BLaER1 treated with 17β-estradiol and CSF1 and Interleukin-3, amounts not matched to agents 10 nM and 100 nM (cell line): Measurements from ENCODE around the gene LRRC3.
"Not testable (repeated sequence)": the region's sequence is repeated elsewhere in the genome, so short reads cannot be mapped to it uniquely, and the experiment has no call there.

Source experiments
- H3K27ac ChIP-seq, 11 experiments: shearing (Covaris generic); formaldehyde crosslinking; 2 replicates each; pipeline ENCODE4 v1.8.1; 2022
- H3K27me3 ChIP-seq, 11 experiments: shearing (Covaris generic); formaldehyde crosslinking; 2 replicates each; pipeline ENCODE4 v1.8.1; 2022
- H3K36me3 ChIP-seq, 11 experiments: shearing (Covaris generic); formaldehyde crosslinking; 2 replicates each; pipeline ENCODE4 v1.8.1; 2022
- H3K4me1 ChIP-seq, 10 experiments: shearing (Covaris generic); formaldehyde crosslinking; 2 replicates each; pipeline ENCODE4 v1.8.1; 2022
- H3K4me2 ChIP-seq, 11 experiments: shearing (Covaris generic); formaldehyde crosslinking; 2 replicates each; pipeline ENCODE4 v1.8.1; 2022
- H3K4me3 ChIP-seq, 10 experiments: shearing (Covaris generic); formaldehyde crosslinking; 2 replicates each; pipeline ENCODE4 v1.8.1; 2022
- H3K9ac ChIP-seq, 11 experiments: shearing (Covaris generic); formaldehyde crosslinking; 2 replicates each; pipeline ENCODE4 v1.8.1; 2022
- H3K9me3 ChIP-seq, 11 experiments: shearing (Covaris generic); formaldehyde crosslinking; replicated peaks in 1 of 11; 2 replicates each; pipeline ENCODE4 v1.8.1; 2022
- H4K20me1 ChIP-seq, 11 experiments: shearing (Covaris generic); formaldehyde crosslinking; 2 replicates each; pipeline ENCODE4 v1.8.1; 2022
- Cebpa-rat ChIP-seq, 11 experiments: shearing (Covaris generic); IDR thresholded peaks; 2 replicates each; pipeline ENCODE4 v1.8.1; 2022

LRRC3 gene

GRCh38 chr21:44415073-44416025 lies 40.0 kb upstream of the LRRC3 start:
- H3K9me3 ChIP-seq = peaks cover 13 to 86% (median 78%) of the 10 kb centered on the region in 11 experiments; a peak in 21 of 22 replicates
- peak overlapping the region in 1 of 10 experiments; percentile 25; a peak in 1 of 20 replicates for H3K4me3 ChIP-seq
- no peak overlapping the region for H3K4me2 ChIP-seq
- H3K27ac ChIP-seq = no peak overlapping the region
- H3K9ac ChIP-seq = no peak overlapping the region
- peaks cover 0 to 84% (median 60%) of the 10 kb centered on the region in 11 experiments; a peak in 19 of 22 replicates for H4K20me1 ChIP-seq
- no peaks in the 10 kb centered on the region for H3K27me3 ChIP-seq
- peaks cover 0 to 9% (median 6%) of the 10 kb centered on the region in 10 experiments; a peak in 14 of 20 replicates for H3K4me1 ChIP-seq
- no peak for TF ChIP-seq Cebpa-rat (IDR thresholded peaks at IDR 0.05)
- peaks cover 96 to 100% (median 97%) of the 10 kb centered on the region in 11 experiments for H3K36me3 ChIP-seq

- H3K27me3 ChIP-seq = no peaks in the 10 kb centered on the region
- H3K4me2 ChIP-seq = no peak overlapping the region
- H3K9ac ChIP-seq = no peak overlapping the region
- peaks cover 0 to 89% (median 68%) of the 10 kb centered on the region in 11 experiments; a peak in 19 of 22 replicates for H4K20me1 ChIP-seq
- peaks cover 13 to 81% (median 72%) of the 10 kb centered on the region in 11 experiments; a peak in 21 of 22 replicates for H3K9me3 ChIP-seq
- peaks cover 99 to 100% (median 100%) of the 10 kb centered on the region in 11 experiments for H3K36me3 ChIP-seq
- H3K27ac ChIP-seq = no peak overlapping the region
- peak overlapping the region in 2 of 10 experiments; percentile 16 to 38; a peak in 2 of 20 replicates for H3K4me3 ChIP-seq
- peaks cover 7 to 17% (median 14%) of the 10 kb centered on the region in 10 experiments; a peak in 19 of 20 replicates for H3K4me1 ChIP-seq
- TF ChIP-seq Cebpa-rat (IDR thresholded peaks at IDR 0.05) = no peak
Observed at GRCh38 chr21:44416193-44416592, 39.1 kb upstream of the LRRC3 start.

GRCh38 chr21:44417621-44418107 lies 37.6 kb upstream of the LRRC3 start:
- H3K27ac ChIP-seq = not testable (repeated sequence)
- H3K9me3 ChIP-seq = peaks cover 7 to 70% (median 62%) of the 10 kb centered on the region in 11 experiments; a peak in 21 of 22 replicates

GRCh38 chr21:44418108-44418875 lies 37.0 kb upstream of the LRRC3 start:
- Histone ChIP-seq H3K4me1 (peaks cover 25 to 36% (median 34%) of the 10 kb centered on the region in 10 experiments), H3K9ac (no peak overlapping the region), H4K20me1 (peaks cover 6 to 92% (median 82%) of the 10 kb centered on the region in 11 experiments; a peak in 20 of 22 replicates), H3K27ac (no peak overlapping the region), H3K36me3 (peaks cover 86 to 93% (median 91%) of the 10 kb centered on the region in 11 experiments), H3K27me3 (no peaks in the 10 kb centered on the region), H3K9me3 (peaks cover 7 to 70% (median 62%) of the 10 kb centered on the region in 11 experiments; a peak in 21 of 22 replicates), H3K4me2 (no peak overlapping the region), H3K4me3 (peak overlapping the region in 3 of 10 experiments; percentile 3 to 38 (median 20); a peak in 2 of 20 replicates)
- TF ChIP-seq Cebpa-rat (IDR thresholded peaks at IDR 0.05) = no peak

More at GRCh38 chr21:44417621-44418107, 37.6 kb upstream of the LRRC3 start:
- H3K4me2 ChIP-seq, H3K9ac ChIP-seq, H3K27me3 ChIP-seq: not testable (repeated sequence)
- H3K4me1 ChIP-seq = peaks cover 21 to 32% (median 29%) of the 10 kb centered on the region in 10 experiments
- peaks cover 6 to 94% (median 79%) of the 10 kb centered on the region in 11 experiments; a peak in 20 of 22 replicates for H4K20me1 ChIP-seq
- peaks cover 92 to 99% (median 97%) of the 10 kb centered on the region in 11 experiments for H3K36me3 ChIP-seq
- H3K4me3 ChIP-seq = peak overlapping the region in 3 of 10 experiments; percentile 3 to 16 (median 7); a peak in 1 of 20 replicates

GRCh38 chr21:44418876-44419230 lies 36.5 kb upstream of the LRRC3 start:
- Histone ChIP-seq H4K20me1 (peaks cover 6 to 92% (median 87%) of the 10 kb centered on the region in 11 experiments; a peak in 20 of 22 replicates), H3K4me1 (peaks cover 30 to 41% (median 39%) of the 10 kb centered on the region in 10 experiments), H3K27ac (no peak overlapping the region), H3K4me2 (no peak overlapping the region), H3K9me3 (peaks cover 7 to 65% (median 57%) of the 10 kb centered on the region in 11 experiments; a peak in 21 of 22 replicates), H3K36me3 (peaks cover 80 to 93% (median 90%) of the 10 kb centered on the region in 11 experiments), H3K9ac (no peak overlapping the region), H3K27me3 (no peaks in the 10 kb centered on the region), H3K4me3 (peak overlapping the region in 2 of 10 experiments; percentile 20 to 38; a peak in 2 of 20 replicates)
- TF ChIP-seq Cebpa-rat (IDR thresholded peaks at IDR 0.05) = no peak

- H3K4me2 ChIP-seq = peak overlapping the region in 5 of 11 experiments; percentile 26 to 85 (median 74); a peak in 6 of 22 replicates
- peaks cover 39 to 49% (median 47%) of the 10 kb centered on the region in 10 experiments for H3K4me1 ChIP-seq
- H4K20me1 ChIP-seq = peaks cover 10 to 92% (median 89%) of the 10 kb centered on the region in 11 experiments; a peak in 20 of 22 replicates
- H3K9me3 ChIP-seq = peaks cover 7 to 57% (median 49%) of the 10 kb centered on the region in 11 experiments; a peak in 21 of 22 replicates
- no peak overlapping the region for H3K9ac ChIP-seq
- H3K27me3 ChIP-seq = no peaks in the 10 kb centered on the region
- H3K27ac ChIP-seq = no peak overlapping the region
- H3K4me3 ChIP-seq = no peak overlapping the region
- peaks cover 73 to 93% (median 89%) of the 10 kb centered on the region in 11 experiments for H3K36me3 ChIP-seq
- TF ChIP-seq Cebpa-rat (IDR thresholded peaks at IDR 0.05) = no peak
Observed at GRCh38 chr21:44419679-44420078, 35.6 kb upstream of the LRRC3 start.

- H3K36me3 ChIP-seq = peaks cover 64 to 93% (median 83%) of the 10 kb centered on the region in 11 experiments
- TF ChIP-seq Cebpa-rat (IDR thresholded peaks at IDR 0.05) = no peak
- H3K9me3 ChIP-seq = peaks cover 7 to 50% (median 39%) of the 10 kb centered on the region in 11 experiments; a peak in 21 of 22 replicates
- H3K4me2 ChIP-seq = peak overlapping the region in 9 of 11 experiments; percentile 26 to 87 (median 80); a peak in 13 of 22 replicates
- H4K20me1 ChIP-seq = peaks cover 10 to 93% (median 84%) of the 10 kb centered on the region in 11 experiments; a peak in 20 of 22 replicates
- no peak overlapping the region for H3K27ac ChIP-seq
- no peak overlapping the region for H3K9ac ChIP-seq
- H3K27me3 ChIP-seq = no peaks in the 10 kb centered on the region
- H3K4me1 ChIP-seq = peaks cover 48 to 59% (median 57%) of the 10 kb centered on the region in 10 experiments
- no peak overlapping the region for H3K4me3 ChIP-seq
Observed at GRCh38 chr21:44420416-44421205, 34.7 kb upstream of the LRRC3 start.
